RWPE2 (cell line): ENCODE results near the gene FGD4.

Source experiments
- ATAC-seq: fragments of 200-7000 bp; cut with Tn5 transposase; 3 replicates; pipeline ENCODE4 v1.9.1; 2021; ENCODE audit warnings: low read depth
- DNase-seq: peaks from one replicate; pipeline ENCODE4 v3.0.0-alpha.2; 2020; ENCODE audit warnings: low spot score
- H3K27ac ChIP-seq: fragments of 450-650 bp; 2 replicates; pipeline ENCODE4 v1.5.1; 2017; ENCODE audit warnings: mild to moderate bottlenecking; ENCODE audit not compliant: poor library complexity, severe bottlenecking
- H3K27me3 ChIP-seq: fragments of 250-450 bp; sonication (Bioruptor Pico); 2 replicates; pipeline ENCODE4 v1.5.1; 2021; ENCODE audit warnings: mild to moderate bottlenecking, moderate library complexity; ENCODE audit not compliant: insufficient read depth, poor library complexity, severe bottlenecking
- H3K36me3 ChIP-seq: fragments of 250-450 bp; sonication (Bioruptor Pico); 2 replicates; pipeline ENCODE4 v1.5.1; 2020; ENCODE audit warnings: low read depth, mild to moderate bottlenecking, moderate library complexity
- H3K4me1 ChIP-seq: fragments of 250-450 bp; sonication (Bioruptor Pico); 2 replicates; pipeline ENCODE4 v1.5.1; 2021; ENCODE audit warnings: mild to moderate bottlenecking, moderate library complexity; ENCODE audit not compliant: insufficient read depth, poor library complexity, severe bottlenecking
- H3K4me3 ChIP-seq: fragments of 250-450 bp; sonication (Bioruptor Pico); 2 replicates; pipeline ENCODE4 v1.5.1; 2021; ENCODE audit warnings: mild to moderate bottlenecking, moderate library complexity; ENCODE audit not compliant: severe bottlenecking
- H3K9me3 ChIP-seq: fragments of 250-450 bp; sonication (Bioruptor Pico); 2 replicates; pipeline ENCODE4 v1.5.1; 2021; ENCODE audit warnings: mild to moderate bottlenecking, moderate library complexity; ENCODE audit not compliant: severe bottlenecking
- TF ChIP-seq, protein P1 (sequence below): fragments of 450-650 bp; IDR thresholded peaks from one replicate; pipeline ENCODE4 v1.5.1; 2017; ENCODE audit warnings: mild to moderate bottlenecking, moderate library complexity; ENCODE audit not compliant: poor library complexity, severe bottlenecking

Gene FGD4

DNA sequence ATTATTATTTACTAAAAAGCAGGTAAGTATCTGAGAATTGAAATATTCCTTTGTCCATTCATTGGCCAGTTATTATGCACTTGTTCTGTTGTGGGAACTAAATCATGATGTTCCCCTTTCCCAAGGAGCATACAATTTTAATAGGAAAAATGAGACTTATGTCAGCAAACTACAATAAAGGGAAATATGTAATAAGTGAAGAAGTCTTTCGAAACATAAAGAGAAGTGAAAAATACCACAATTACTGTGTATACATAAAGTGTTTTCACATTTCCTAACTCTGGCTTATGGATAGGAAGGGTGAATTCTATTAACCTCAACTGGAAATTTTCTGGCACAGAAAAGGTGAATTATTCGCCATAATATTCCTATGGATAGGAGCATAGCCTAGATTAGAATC, 201.3 kb downstream of the FGD4 start:
- no peaks in the 10 kb centered on the region for H3K27me3 ChIP-seq
- no peaks in the 10 kb centered on the region for H3K9me3 ChIP-seq
- no peak overlapping the region for H3K27ac ChIP-seq
- ATAC-seq (no peak), DNase-seq (no peak)
- no peaks in the 10 kb centered on the region for H3K4me1 ChIP-seq
- no peak overlapping the region for H3K4me3 ChIP-seq
- peaks cover 49% of the 10 kb centered on the region for H3K36me3 ChIP-seq
- TF ChIP-seq, protein P1, sequence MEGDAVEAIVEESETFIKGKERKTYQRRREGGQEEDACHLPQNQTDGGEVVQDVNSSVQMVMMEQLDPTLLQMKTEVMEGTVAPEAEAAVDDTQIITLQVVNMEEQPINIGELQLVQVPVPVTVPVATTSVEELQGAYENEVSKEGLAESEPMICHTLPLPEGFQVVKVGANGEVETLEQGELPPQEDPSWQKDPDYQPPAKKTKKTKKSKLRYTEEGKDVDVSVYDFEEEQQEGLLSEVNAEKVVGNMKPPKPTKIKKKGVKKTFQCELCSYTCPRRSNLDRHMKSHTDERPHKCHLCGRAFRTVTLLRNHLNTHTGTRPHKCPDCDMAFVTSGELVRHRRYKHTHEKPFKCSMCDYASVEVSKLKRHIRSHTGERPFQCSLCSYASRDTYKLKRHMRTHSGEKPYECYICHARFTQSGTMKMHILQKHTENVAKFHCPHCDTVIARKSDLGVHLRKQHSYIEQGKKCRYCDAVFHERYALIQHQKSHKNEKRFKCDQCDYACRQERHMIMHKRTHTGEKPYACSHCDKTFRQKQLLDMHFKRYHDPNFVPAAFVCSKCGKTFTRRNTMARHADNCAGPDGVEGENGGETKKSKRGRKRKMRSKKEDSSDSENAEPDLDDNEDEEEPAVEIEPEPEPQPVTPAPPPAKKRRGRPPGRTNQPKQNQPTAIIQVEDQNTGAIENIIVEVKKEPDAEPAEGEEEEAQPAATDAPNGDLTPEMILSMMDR, result no peak

GRCh38 chr12:32603071-32603470, 203.7 kb downstream of the FGD4 start:
- Histone ChIP-seq H3K9me3 (no peaks in the 10 kb centered on the region), H3K36me3 (peaks cover 50% of the 10 kb centered on the region), H3K27me3 (no peaks in the 10 kb centered on the region), H3K27ac (no peak overlapping the region), H3K4me3 (no peak overlapping the region), H3K4me1 (no peaks in the 10 kb centered on the region)
- TF ChIP-seq, protein P1, result no peak
- ATAC-seq, result no peak
- no peak for DNase-seq

GRCh38 chr12:32603858-32604257, 204.5 kb downstream of the FGD4 start:
- no peak for DNase-seq
- peak; percentile 54; the same call in 1 of the 3 replicates for ATAC-seq
- Histone ChIP-seq H3K27me3 (no peaks in the 10 kb centered on the region), H3K4me3 (no peak overlapping the region), H3K9me3 (no peaks in the 10 kb centered on the region), H3K27ac (no peak overlapping the region), H3K36me3 (peaks cover 52% of the 10 kb centered on the region), H3K4me1 (no peaks in the 10 kb centered on the region)
- TF ChIP-seq, protein P1, result no peak

DNA sequence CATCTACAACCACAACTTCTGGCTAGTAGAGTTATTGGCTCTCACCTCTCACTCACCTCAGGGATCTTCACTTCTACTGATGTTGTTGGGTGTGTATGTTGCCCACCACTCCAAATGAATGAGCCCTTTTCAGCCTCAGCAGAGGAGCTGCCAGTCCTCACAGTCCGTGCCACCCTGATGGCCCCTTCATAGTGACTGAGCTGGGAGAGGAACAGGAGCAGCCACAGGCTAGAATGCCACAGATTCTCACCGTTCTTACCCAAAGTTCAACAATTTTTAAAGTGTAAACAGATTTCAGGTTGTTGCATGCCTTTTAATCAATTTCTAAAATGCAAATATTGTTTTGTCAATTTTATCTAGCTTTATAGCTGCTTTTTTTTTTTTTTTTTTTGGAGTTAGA, 205.2 kb downstream of the FGD4 start:
- TF ChIP-seq, protein P1, result no peak
- DNase-seq, result no peak
- Histone ChIP-seq H3K4me1 (no peaks in the 10 kb centered on the region), H3K9me3 (no peaks in the 10 kb centered on the region), H3K36me3 (peaks cover 55% of the 10 kb centered on the region), H3K27me3 (no peaks in the 10 kb centered on the region), H3K4me3 (no peak overlapping the region), H3K27ac (no peak overlapping the region)
- no peak for ATAC-seq

DNA sequence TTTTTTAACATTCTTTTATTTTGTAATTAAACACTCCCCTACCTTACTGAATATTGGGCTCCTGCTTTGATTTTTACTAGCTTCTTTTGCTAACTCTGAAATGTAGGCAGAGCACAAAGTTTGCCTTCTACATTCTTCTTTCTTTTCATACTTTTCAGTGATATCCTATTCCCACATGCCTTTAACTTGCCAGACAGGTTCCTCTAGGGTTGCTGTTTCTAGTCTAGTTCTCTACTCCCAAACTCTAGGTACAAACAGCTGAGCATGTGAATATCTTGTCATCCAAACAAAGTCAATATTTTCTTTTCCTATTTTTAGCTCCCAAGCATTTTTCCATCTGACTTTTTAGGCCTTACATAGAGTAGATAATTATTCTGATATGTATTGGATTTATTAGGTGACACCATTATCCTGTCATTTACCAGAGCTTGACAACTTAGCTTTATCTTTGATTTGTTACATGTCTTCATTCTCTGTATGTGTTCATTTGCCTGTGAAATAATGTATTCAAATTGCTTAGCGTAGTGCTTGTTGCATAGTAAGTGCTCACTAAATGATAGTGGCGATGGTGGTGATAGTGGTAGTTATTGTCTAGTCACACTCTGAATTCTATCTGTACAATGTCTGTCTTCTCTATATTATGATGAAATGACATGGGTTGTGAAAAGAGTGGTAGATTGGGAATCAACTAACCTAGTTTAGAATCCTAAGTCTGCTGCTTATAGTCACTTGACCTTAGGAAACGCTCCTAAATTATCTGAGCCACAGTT, 206.2 kb downstream of the FGD4 start:
- ATAC-seq (no peak), DNase-seq (no peak)
- peaks cover 58% of the 10 kb centered on the region for H3K36me3 ChIP-seq
- H3K27me3 ChIP-seq, result no peaks in the 10 kb centered on the region
- H3K4me1 ChIP-seq, result no peaks in the 10 kb centered on the region
- TF ChIP-seq, protein P1, result no peak
- H3K4me3 ChIP-seq, result no peak overlapping the region
- H3K9me3 ChIP-seq, result no peaks in the 10 kb centered on the region
- no peak overlapping the region for H3K27ac ChIP-seq
